ENCODE measurements around the gene SSH2. TPM values are rescaled to one million over a fixed set of nuclear protein-coding genes. Genes with fewer than 3 reads are reported as not detected.

SSH2 gene
- total and polyA plus RNA-seq, 9 of the 15 experiments (the other 6 are each of a cell fraction or from before 2014, with no cell fraction given): 3.9 to 16.1 (median 10.2) TPM

DNA sequence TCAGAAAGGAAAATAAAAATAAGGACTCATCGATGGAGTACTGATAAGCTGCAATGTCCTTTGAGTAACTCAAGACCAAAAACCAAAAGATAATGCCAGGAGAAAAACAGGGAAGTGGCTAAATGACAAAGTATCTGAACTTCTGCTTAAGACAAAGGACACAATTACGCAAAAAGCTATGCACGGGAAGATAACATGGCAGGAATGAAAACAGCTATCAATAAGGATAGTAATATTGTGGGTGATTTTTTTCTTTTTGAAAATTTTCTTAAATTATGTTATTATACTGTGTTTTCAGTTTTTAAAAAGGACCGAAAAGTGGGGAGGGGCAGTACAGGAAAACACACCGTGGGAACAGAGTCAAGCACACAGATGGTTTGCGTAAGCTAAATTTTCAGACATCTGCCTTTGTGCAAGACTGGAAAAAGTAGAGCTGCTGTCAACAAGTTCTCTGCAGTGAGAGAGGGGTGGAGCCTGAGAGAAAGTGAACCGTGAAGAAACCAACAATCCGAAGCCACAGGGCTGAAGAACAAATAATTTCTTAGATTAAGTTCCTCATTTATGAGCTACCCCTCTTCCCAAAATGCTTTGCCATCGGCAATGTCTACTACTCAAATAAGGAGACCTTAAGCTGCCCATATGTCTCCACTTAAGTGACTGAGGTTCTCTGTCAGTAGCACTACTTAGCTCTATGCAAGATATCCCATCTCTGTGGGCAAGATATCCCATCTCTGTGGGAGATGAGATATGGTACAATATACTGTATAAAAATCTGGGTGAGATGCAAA, 207.4 kb downstream of the SSH2 start (continued):
- TF ChIP-seq, protein P1, sequence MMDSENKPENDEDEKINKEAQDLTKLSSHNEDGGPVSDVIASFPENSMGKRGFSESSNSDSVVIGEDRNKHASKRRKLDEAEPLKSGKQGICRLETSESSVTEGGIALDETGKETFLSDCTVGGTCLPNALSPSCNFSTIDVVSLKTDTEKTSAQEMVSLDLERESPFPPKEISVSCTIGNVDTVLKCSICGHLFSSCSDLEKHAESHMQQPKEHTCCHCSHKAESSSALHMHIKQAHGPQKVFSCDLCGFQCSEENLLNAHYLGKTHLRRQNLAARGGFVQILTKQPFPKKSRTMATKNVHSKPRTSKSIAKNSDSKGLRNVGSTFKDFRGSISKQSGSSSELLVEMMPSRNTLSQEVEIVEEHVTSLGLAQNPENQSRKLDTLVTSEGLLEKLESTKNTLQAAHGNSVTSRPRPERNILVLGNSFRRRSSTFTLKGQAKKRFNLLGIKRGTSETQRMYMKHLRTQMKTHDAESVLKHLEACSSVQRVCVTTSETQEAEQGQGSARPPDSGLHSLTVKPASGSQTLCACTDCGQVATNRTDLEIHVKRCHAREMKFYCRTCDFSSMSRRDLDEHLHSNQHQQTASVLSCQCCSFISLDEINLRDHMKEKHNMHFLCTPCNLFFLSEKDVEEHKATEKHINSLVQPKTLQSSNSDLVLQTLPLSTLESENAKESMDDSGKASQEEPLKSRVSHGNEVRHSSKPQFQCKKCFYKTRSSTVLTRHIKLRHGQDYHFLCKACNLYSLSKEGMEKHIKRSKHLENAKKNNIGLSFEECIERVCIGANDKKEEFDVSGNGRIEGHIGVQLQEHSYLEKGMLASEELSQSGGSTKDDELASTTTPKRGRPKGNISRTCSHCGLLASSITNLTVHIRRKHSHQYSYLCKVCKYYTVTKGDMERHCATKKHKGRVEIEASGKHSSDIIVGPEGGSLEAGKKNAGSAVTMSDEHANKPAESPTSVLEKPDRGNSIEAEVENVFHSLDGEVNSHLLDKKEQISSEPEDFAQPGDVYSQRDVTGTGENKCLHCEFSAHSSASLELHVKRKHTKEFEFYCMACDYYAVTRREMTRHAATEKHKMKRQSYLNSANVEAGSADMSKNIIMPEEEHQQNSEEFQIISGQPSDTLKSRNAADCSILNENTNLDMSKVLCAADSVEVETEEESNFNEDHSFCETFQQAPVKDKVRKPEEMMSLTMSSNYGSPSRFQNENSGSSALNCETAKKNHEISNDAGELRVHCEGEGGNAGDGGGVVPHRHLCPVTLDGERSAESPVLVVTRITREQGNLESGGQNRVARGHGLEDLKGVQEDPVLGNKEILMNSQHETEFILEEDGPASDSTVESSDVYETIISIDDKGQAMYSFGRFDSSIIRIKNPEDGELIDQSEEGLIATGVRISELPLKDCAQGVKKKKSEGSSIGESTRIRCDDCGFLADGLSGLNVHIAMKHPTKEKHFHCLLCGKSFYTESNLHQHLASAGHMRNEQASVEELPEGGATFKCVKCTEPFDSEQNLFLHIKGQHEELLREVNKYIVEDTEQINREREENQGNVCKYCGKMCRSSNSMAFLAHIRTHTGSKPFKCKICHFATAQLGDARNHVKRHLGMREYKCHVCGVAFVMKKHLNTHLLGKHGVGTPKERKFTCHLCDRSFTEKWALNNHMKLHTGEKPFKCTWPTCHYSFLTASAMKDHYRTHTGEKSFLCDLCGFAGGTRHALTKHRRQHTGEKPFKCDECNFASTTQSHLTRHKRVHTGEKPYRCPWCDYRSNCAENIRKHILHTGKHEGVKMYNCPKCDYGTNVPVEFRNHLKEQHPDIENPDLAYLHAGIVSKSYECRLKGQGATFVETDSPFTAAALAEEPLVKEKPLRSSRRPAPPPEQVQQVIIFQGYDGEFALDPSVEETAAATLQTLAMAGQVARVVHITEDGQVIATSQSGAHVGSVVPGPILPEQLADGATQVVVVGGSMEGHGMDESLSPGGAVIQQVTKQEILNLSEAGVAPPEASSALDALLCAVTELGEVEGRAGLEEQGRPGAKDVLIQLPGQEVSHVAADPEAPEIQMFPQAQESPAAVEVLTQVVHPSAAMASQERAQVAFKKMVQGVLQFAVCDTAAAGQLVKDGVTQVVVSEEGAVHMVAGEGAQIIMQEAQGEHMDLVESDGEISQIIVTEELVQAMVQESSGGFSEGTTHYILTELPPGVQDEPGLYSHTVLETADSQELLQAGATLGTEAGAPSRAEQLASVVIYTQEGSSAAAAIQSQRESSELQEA (IDR thresholded peaks at IDR 0.05; ENCODE audit: low read depth): no peak
- TF ChIP-seq, protein P2, sequence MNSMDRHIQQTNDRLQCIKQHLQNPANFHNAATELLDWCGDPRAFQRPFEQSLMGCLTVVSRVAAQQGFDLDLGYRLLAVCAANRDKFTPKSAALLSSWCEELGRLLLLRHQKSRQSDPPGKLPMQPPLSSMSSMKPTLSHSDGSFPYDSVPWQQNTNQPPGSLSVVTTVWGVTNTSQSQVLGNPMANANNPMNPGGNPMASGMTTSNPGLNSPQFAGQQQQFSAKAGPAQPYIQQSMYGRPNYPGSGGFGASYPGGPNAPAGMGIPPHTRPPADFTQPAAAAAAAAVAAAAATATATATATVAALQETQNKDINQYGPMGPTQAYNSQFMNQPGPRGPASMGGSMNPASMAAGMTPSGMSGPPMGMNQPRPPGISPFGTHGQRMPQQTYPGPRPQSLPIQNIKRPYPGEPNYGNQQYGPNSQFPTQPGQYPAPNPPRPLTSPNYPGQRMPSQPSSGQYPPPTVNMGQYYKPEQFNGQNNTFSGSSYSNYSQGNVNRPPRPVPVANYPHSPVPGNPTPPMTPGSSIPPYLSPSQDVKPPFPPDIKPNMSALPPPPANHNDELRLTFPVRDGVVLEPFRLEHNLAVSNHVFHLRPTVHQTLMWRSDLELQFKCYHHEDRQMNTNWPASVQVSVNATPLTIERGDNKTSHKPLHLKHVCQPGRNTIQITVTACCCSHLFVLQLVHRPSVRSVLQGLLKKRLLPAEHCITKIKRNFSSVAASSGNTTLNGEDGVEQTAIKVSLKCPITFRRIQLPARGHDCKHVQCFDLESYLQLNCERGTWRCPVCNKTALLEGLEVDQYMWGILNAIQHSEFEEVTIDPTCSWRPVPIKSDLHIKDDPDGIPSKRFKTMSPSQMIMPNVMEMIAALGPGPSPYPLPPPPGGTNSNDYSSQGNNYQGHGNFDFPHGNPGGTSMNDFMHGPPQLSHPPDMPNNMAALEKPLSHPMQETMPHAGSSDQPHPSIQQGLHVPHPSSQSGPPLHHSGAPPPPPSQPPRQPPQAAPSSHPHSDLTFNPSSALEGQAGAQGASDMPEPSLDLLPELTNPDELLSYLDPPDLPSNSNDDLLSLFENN (IDR thresholded peaks at IDR 0.05; ENCODE audit: low read depth in 2 of 2, low read length in 2 of 2): no peak
- TF ChIP-seq, protein P3, sequence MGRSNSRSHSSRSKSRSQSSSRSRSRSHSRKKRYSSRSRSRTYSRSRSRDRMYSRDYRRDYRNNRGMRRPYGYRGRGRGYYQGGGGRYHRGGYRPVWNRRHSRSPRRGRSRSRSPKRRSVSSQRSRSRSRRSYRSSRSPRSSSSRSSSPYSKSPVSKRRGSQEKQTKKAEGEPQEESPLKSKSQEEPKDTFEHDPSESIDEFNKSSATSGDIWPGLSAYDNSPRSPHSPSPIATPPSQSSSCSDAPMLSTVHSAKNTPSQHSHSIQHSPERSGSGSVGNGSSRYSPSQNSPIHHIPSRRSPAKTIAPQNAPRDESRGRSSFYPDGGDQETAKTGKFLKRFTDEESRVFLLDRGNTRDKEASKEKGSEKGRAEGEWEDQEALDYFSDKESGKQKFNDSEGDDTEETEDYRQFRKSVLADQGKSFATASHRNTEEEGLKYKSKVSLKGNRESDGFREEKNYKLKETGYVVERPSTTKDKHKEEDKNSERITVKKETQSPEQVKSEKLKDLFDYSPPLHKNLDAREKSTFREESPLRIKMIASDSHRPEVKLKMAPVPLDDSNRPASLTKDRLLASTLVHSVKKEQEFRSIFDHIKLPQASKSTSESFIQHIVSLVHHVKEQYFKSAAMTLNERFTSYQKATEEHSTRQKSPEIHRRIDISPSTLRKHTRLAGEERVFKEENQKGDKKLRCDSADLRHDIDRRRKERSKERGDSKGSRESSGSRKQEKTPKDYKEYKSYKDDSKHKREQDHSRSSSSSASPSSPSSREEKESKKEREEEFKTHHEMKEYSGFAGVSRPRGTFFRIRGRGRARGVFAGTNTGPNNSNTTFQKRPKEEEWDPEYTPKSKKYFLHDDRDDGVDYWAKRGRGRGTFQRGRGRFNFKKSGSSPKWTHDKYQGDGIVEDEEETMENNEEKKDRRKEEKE (IDR thresholded peaks at IDR 0.05; ENCODE audit: borderline replicate concordance in 1 of 2, control insufficient read depth in 1 of 2, low read depth in 2 of 2, low read length in 1 of 2): no peak
- TF ChIP-seq ZEB2 (IDR thresholded peaks at IDR 0.05) (no peak), KLF10 (CRISPR knock-in tag; IDR thresholded peaks at IDR 0.05) (no peak), SAFB2 (IDR thresholded peaks at IDR 0.05; ENCODE audit: borderline replicate concordance, low read depth, low read length, severe bottlenecking) (no peak), CBFA2T3 (IDR thresholded peaks at IDR 0.05) (peak; percentile 54; the same call in 1 of the 2 replicates)
- TF ChIP-seq, protein P4, sequence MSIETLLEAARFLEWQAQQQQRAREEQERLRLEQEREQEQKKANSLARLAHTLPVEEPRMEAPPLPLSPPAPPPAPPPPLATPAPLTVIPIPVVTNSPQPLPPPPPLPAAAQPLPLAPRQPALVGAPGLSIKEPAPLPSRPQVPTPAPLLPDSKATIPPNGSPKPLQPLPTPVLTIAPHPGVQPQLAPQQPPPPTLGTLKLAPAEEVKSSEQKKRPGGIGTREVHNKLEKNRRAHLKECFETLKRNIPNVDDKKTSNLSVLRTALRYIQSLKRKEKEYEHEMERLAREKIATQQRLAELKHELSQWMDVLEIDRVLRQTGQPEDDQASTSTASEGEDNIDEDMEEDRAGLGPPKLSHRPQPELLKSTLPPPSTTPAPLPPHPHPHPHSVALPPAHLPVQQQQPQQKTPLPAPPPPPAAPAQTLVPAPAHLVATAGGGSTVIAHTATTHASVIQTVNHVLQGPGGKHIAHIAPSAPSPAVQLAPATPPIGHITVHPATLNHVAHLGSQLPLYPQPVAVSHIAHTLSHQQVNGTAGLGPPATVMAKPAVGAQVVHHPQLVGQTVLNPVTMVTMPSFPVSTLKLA (conservative IDR thresholded peaks at IDR 0.05): 0 out of 4 replicates have a peak, but pooled peaks of 1 of the 2 experiments have one; percentile 15
